ENCODE data around the gene OSBPL10.
"Not testable (repeated sequence)": the region's sequence is repeated elsewhere in the genome, so short reads cannot be mapped to it uniquely, and the experiment has no call there.

Gene OSBPL10

GRCh38 chr3:31861826-31862225 is 119.2 kb downstream of the OSBPL10 start:
- DNase-seq (ENCODE audit: low read depth in 4 of 4, low spot score in 1 of 4): no peak

GRCh38 chr3:31860642-31861041 is 120.4 kb downstream of the OSBPL10 start:
- not testable (repeated sequence) for DNase-seq (ENCODE audit: low read depth in 4 of 4, low spot score in 1 of 4)

GRCh38 chr3:31859245-31859644 is 121.8 kb downstream of the OSBPL10 start:
- DNase-seq (ENCODE audit: low read depth in 4 of 4, low spot score in 1 of 4): no peak

GRCh38 chr3:31858439-31858838 is 122.6 kb downstream of the OSBPL10 start:
- DNase-seq (ENCODE audit: low read depth in 4 of 4, low spot score in 1 of 4): no peak

- DNase-seq (ENCODE audit: low read depth in 4 of 4, low spot score in 1 of 4): no peak
Measured at GRCh38 chr3:31853580-31853979, 127.5 kb downstream of the OSBPL10 start.

- DNase-seq (ENCODE audit: low read depth in 4 of 4, low spot score in 1 of 4): no peak
Measured at GRCh38 chr3:31851278-31851677, 129.8 kb downstream of the OSBPL10 start.

GRCh38 chr3:31848911-31849310 is 132.2 kb downstream of the OSBPL10 start:
- no peak for DNase-seq (ENCODE audit: low read depth in 4 of 4, low spot score in 1 of 4)

- DNase-seq (ENCODE audit: low read depth in 4 of 4, low spot score in 1 of 4): no peak
Measured at GRCh38 chr3:31848163-31848818, 132.8 kb downstream of the OSBPL10 start.

- no peak for DNase-seq (ENCODE audit: low read depth in 4 of 4, low spot score in 1 of 4)
Measured at GRCh38 chr3:31847760-31848159, 133.3 kb downstream of the OSBPL10 start.

- DNase-seq (ENCODE audit: low read depth in 4 of 4, low spot score in 1 of 4): no peak
Measured at GRCh38 chr3:31841515-31841914, 139.5 kb downstream of the OSBPL10 start.

GRCh38 chr3:31840252-31840651 is 140.8 kb downstream of the OSBPL10 start:
- DNase-seq (ENCODE audit: low read depth in 4 of 4, low spot score in 1 of 4): no peak

GRCh38 chr3:31839144-31839917 is 141.7 kb downstream of the OSBPL10 start:
- DNase-seq (ENCODE audit: low read depth in 4 of 4, low spot score in 1 of 4): no peak

GRCh38 chr3:31836131-31837075 is 144.7 kb downstream of the OSBPL10 start:
- DNase-seq (ENCODE audit: low read depth in 4 of 4, low spot score in 1 of 4): no peak

- no peak for DNase-seq (ENCODE audit: low read depth in 4 of 4, low spot score in 1 of 4)
Measured at GRCh38 chr3:31833391-31834190, 147.5 kb downstream of the OSBPL10 start.

GRCh38 chr3:31832551-31832950 is 148.5 kb downstream of the OSBPL10 start:
- DNase-seq (ENCODE audit: low read depth in 4 of 4, low spot score in 1 of 4): no peak

- DNase-seq (ENCODE audit: low read depth in 4 of 4, low spot score in 1 of 4): no peak
Measured at GRCh38 chr3:31831591-31831990, 149.5 kb downstream of the OSBPL10 start.

GRCh38 chr3:31829826-31830426 is 151.1 kb downstream of the OSBPL10 start:
- DNase-seq (ENCODE audit: low read depth in 4 of 4, low spot score in 1 of 4): no peak

GRCh38 chr3:31829010-31829409 is 152.1 kb downstream of the OSBPL10 start:
- no peak for DNase-seq (ENCODE audit: low read depth in 4 of 4, low spot score in 1 of 4)

- no peak for DNase-seq (ENCODE audit: low read depth in 4 of 4, low spot score in 1 of 4)
Measured at GRCh38 chr3:31828007-31828406, 153.1 kb downstream of the OSBPL10 start.

- no peak for DNase-seq (ENCODE audit: low read depth in 4 of 4, low spot score in 1 of 4)
Measured at GRCh38 chr3:31823184-31823583, 157.9 kb downstream of the OSBPL10 start.
